Upper lobe of left lung (tissue), 4 donors: Measurements from ENCODE around the gene KLHL18.

Experiments
- POLR2A ChIP-seq, 4 donors: fragments of 450-650 bp; IDR thresholded peaks; one replicate each; pipeline ENCODE4 v1.5.1; 2016 to 2017; ENCODE audit warnings: antibody characterized with exemption in 4 of 4, mild to moderate bottlenecking in 2 of 4
- POLR2AphosphoS5 ChIP-seq, 2 donors: sonication (generic); formaldehyde crosslinking; IDR thresholded peaks; one replicate each; pipeline ENCODE4 v1.5.1; 2017; ENCODE audit warnings: antibody characterized with exemption in 2 of 2
- TF ChIP-seq, protein P1 (sequence below), 6 experiments: fragments of 450-650 bp in 4 of 6; fragments of 200-600 bp in 2 of 6; sonication (generic) in 2 of 6; IDR thresholded peaks; one replicate each; pipeline ENCODE4 v1.5.1; 2016 to 2019; ENCODE audit warnings: antibody characterized with exemption in 6 of 6

DNA sequence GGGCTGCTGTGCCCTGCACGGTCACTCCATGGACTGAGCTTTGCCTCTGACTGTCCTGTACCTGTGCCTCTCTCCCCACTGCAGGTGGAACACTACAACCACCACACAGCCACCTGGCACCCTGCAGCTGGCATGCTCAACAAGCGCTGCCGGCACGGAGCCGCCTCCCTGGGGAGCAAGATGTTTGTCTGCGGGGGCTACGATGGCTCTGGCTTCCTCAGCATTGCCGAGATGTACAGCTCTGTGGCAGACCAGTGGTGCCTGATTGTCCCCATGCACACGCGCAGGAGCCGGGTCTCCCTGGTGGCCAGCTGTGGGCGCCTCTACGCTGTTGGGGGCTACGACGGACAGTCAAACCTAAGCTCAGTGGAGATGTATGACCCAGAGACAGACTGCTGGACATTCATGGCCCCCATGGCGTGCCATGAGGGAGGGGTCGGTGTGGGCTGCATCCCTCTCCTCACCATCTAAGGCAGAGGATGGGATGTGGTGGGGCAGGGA lies 60.8 kb downstream of the KLHL18 start:
- TF ChIP-seq POLR2A (IDR thresholded peaks at IDR 0.05) (no peak), POLR2AphosphoS5 (IDR thresholded peaks at IDR 0.05) (no peak)
- TF ChIP-seq, protein P1, sequence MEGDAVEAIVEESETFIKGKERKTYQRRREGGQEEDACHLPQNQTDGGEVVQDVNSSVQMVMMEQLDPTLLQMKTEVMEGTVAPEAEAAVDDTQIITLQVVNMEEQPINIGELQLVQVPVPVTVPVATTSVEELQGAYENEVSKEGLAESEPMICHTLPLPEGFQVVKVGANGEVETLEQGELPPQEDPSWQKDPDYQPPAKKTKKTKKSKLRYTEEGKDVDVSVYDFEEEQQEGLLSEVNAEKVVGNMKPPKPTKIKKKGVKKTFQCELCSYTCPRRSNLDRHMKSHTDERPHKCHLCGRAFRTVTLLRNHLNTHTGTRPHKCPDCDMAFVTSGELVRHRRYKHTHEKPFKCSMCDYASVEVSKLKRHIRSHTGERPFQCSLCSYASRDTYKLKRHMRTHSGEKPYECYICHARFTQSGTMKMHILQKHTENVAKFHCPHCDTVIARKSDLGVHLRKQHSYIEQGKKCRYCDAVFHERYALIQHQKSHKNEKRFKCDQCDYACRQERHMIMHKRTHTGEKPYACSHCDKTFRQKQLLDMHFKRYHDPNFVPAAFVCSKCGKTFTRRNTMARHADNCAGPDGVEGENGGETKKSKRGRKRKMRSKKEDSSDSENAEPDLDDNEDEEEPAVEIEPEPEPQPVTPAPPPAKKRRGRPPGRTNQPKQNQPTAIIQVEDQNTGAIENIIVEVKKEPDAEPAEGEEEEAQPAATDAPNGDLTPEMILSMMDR (IDR thresholded peaks at IDR 0.05), result no peak
